GM18517 (cell line): ENCODE results near the gene TWF2.

ENCODE experiments used
- ATAC-seq: cut with Tn5 transposase; IDR thresholded peaks from one replicate; pipeline ENCODE4 v1.9.1; 2021; ENCODE audit warnings: mild to moderate bottlenecking, moderate library complexity; ENCODE audit not compliant: unreplicated experiment

Gene TWF2

GRCh38 chr3:52259035-52259434 lies 20.1 kb upstream of the TWF2 start:
- ATAC-seq = no peak

GRCh38 chr3:52257911-52258310 lies 19.0 kb upstream of the TWF2 start:
- no peak for ATAC-seq

GRCh38 chr3:52256622-52257021 lies 17.7 kb upstream of the TWF2 start:
- no peak for ATAC-seq

GRCh38 chr3:52256159-52256558 lies 17.2 kb upstream of the TWF2 start:
- ATAC-seq = no peak

GRCh38 chr3:52254608-52255007 lies 15.7 kb upstream of the TWF2 start:
- ATAC-seq = no peak

GRCh38 chr3:52253314-52254304 lies 14.7 kb upstream of the TWF2 start:
- peak; percentile 93 for ATAC-seq

- ATAC-seq = no peak
These were observed 11.2 kb upstream of the TWF2 start for GRCh38 chr3:52250122-52250521.

- ATAC-seq = no peak
These were observed 10.7 kb upstream of the TWF2 start for GRCh38 chr3:52249683-52250082.

- ATAC-seq = no peak
These were observed 10.0 kb upstream of the TWF2 start for GRCh38 chr3:52248816-52249547.

- ATAC-seq = no peak
These were observed 9.2 kb upstream of the TWF2 start for GRCh38 chr3:52248165-52248541.

GRCh38 chr3:52247409-52248164 lies 8.6 kb upstream of the TWF2 start:
- no peak for ATAC-seq

- ATAC-seq = no peak
These were observed 7.9 kb upstream of the TWF2 start for GRCh38 chr3:52246728-52247408.

- ATAC-seq = no peak
These were observed 7.3 kb upstream of the TWF2 start for GRCh38 chr3:52246264-52246620.

- no peak for ATAC-seq
These were observed 6.6 kb upstream of the TWF2 start, which contains the start of gene PPM1M for GRCh38 chr3:52245322-52246263. TSS of gene PPM1M (plus strand) at chr3:52245759. CDS start at chr3:52245825, 66 bp downstream.

- peak; percentile 35 for ATAC-seq
These were observed 5.1 kb upstream of the TWF2 start for GRCh38 chr3:52243791-52244628.

GRCh38 chr3:52242039-52242438 lies 3.1 kb upstream of the TWF2 start:
- ATAC-seq = no peak

- ATAC-seq = no peak
These were observed 2.0 kb upstream of the TWF2 start for GRCh38 chr3:52240886-52241370.

GRCh38 chr3:52240059-52240885 lies 1.3 kb upstream of the TWF2 start:
- no peak for ATAC-seq
